GM19455 (cell line): ENCODE results near the gene STX18.
"Not testable (repeated sequence)": the region's sequence is repeated elsewhere in the genome, so short reads cannot be mapped to it uniquely, and the experiment has no call there.

Source experiments
- ATAC-seq: cut with Tn5 transposase; IDR thresholded peaks from one replicate; pipeline ENCODE4 v1.9.1; 2021; ENCODE audit not compliant: unreplicated experiment

The STX18 gene

DNA sequence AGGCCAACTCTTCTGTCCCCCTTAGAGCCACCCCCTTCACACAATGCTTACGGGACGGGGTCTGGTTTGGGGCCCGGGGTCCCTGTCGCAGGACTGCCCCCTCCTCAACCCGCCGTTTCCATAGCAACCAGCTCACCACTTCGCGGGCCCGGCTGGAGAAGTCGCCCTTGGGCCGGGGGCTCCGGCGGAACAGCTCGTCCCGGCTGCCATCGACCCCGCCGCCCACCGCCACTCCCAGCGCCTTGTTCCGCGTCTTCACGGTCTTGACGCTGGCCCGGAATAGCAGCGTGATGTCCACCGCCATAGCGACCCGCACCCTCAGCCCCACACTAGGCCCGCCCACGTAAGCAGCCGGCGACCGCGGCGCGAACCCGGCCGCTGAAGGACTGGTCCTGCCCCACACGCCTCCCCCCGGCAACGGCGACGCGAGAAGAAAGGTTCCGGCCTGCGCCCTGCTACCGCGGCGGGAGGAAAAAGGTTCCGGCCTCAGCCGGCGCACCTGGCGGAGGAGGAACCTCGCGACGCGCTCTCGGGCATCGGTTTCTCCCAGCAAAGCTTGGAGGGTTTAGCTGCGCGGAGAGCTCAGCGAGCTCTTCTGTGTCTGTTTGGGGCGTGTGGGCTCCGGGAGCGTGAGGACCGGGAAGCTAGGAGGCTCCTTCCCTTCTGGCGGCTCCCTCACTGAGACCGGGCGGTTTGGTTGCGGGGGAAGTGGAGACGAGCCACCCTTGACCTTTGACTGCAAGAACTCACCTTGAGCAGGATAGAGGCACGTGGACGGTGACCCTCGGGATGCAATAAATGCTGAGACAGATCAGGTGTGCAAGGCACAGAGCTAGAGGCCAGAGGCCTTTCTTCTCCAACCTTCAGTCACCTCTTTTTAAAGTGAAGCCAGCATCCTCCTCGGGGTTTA, at the start of gene STX18:
TSS of gene STX18 (minus strand) at position 388 of the 910 bp plus-strand sequence. CDS start at position 304, 84 bp downstream.
- ATAC-seq = peak; percentile 81

DNA sequence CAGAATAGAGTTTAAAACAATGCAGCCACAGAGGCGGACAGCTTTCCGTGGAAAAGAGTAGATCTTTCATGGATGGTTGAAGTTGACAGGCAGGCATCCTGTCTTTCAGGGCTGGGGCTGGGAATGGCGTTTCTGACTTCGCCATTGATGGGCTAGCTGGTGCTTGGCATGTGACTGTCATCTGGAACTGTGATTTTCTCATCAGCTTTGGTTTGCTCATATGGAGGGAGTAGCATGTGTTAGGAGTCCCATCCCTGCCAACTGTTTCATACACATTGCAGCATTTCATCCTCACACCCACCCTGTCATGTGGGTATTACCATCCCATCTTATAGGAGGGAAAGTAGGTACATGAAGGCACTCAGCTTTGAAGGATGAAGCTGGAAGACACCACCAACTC, 49.2 kb upstream of the STX18 start:
- no peak for ATAC-seq

DNA sequence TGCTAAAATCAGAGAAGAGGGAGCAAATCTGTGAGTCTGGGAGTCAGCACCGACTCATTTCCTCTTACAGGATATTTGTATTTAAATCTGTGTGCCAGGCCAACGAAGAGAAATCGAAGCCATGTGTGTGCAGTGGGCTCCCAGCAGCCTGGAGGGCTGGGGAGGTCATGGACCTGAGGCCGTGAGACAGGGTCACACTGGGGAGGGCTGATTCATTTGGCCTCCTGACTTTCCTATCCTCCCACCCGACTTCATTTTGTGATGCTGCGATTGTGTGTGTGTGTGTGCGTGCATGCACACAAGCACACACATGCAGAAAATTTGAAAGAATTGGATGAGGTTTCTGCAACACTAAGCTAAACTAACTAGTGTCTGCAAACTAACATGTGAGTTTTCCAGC, 48.7 kb upstream of the STX18 start:
- ATAC-seq = no peak

DNA sequence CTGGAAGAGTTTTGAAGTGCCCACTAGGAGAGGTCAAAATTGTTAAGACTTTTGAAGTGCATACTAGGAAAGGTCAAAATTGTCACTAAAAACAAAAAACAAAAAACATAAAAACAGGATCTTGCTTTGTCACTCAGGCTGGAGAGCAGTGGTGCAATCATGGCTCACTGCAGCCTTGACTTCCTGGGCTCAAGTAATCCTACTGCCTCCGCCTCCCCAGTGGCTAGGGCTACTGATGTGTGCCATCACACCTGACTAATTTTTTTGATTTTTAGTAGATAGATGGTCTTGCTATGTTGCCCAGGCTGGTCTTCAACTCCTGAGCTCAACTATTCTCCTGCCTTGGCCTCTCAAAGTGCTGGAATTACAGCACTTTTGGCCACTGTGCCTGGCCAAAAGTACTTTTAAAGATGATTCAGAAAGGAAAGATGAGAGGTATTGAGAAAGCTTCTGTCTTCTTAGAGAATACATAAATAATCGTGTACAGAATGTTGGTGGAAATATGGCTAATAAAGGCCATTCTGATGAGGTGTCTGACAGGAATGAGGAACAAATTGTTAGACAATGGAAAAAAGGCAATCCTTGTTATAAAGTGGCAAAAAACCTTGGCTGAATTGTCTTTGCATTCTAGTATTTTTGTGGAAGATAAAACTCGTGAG, 43.3 kb upstream of the STX18 start:
- no peak for ATAC-seq

DNA sequence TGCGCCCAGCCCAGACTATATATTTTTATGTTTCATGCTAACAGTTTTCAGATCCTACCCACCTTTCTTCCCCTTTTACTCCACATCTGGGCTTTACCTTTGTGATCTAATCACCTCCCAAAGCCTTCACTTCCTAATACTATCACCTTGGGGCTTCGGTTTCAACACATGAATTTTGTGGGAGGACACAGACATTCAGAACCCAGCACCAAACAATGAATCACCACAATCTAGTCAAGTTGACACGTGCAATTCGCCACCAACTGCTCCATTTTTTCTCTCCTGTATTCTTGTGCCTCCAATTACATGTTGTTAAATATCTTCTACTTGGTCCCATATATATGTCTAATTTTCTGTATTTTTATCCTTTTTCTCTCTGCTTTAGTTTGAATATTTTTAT, 41.8 kb upstream of the STX18 start:
- no peak for ATAC-seq

DNA sequence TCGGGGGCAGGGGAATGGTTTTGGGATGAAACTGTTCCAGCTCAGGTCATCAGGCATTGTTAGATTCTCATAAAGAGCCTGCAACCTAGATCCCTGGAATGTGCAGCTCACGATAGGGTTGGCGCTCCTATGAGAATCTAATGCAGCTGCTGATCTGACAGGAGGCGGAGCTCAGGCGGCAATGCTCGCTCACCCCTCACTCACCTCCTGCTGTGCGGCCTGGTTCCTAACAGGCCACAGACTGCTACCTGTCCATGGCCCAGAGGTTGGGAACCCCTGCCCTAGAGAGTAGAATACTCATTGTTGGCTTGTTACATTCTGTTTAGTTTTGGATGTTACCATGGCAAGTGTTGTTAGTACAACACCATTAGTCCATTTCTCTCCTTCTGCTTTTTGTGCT, 40.8 kb upstream of the STX18 start:
- ATAC-seq = no peak

DNA sequence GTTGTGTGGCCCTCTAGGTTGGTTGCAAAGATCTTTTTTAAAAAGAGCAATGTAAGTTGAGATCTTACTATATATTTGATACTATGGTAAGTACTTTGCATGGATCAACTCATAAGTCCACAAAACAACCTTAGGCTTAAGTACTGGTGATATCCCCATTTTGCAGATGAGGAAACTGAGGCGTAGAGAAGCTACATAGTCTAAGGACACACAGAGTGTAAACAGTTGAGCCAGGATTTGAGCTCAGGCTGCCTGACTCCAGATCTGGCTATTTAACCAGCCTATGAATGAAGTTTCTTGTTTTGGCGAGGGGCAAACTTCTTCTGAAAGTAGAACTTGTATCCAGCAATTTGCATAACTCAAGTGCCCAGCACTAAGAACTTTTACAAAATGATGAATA, 38.6 kb upstream of the STX18 start:
- ATAC-seq = no peak

DNA sequence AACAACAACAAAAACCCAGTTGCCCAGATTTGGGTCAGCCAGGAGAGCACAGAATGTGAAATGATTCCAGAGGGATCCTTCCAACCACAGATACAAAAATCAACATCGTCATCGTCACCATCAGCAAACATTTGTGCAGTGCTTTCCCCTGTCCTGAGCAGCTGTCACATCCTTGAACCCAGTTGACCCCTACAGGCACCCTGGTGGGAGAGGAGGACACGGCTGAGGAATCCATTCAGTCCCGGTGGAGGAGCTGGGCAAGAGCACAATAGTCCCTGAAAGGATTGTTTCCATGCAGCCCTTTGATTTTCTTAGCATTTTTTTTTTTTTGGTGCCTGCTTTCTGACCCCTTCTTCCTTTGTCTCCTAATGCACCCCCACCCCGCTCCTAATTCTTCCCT, 37.1 kb upstream of the STX18 start:
- no peak for ATAC-seq

DNA sequence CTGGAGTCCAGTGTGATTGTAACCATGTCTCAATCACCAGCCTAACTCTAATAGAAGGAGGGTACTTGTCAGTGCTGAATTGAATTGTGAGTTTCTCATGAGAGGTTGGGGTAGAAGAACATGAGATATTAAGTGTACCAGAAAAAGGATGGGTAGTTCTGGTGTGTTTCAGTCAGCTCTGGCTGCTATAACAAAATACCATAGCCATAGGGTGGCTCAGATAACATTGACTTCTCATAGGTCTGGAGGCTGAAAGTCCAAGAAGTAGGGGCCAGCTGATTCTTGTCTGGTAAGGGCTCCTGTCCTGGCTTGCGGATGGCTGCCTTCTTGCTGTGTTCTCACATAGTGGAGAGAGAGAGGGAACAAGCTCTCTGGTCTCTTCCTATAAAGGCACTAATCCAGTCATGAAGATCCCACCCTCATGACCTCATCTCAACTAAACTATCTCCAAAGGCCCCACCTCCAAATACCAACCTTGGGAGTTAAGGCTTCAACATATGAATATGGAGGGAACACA, 35.6 kb upstream of the STX18 start:
- no peak for ATAC-seq

DNA sequence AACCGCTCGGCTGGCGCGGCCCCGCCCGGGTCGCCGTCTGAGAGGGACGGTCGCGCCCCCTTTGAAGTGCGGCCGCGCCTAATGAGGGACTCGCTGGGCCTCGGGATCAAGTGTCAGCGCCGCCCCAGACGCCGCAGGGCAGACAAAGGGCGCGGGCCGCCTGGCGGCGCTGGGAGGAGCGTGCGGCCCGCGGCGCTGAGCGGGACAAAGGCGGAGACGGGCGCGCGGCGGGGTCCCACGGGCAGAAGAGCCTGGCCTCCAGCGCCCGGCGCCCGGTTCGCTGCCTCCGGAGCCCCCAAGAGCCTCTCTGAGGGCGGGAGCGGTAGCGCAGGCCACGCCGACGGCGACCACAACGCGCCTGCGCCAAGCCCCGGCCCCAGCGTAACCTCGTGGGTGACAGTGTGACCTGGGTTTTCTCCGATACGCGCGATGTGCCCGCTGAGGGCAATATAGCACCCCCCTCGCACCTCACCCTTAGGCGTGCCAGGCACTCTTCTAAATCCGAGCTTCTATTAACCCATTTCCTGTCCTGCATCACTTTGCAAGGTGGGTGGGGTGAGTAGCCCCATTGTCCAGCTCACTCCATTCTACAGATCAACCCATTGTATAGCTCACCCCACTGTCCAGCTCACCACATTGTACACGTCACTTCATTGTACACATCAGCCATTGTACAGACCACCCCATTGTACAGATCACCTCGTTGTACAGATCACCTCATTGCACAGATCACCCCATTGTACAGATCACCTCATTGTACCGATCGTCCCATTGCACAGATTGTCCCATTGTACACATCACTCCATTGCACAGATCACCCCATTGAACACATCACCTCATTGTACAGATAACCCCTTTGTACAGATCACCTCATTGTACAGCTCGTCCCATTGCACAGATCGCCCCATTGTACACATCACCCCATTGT, 33.7 kb upstream of the STX18 start:
- peak; percentile 84 for ATAC-seq

DNA sequence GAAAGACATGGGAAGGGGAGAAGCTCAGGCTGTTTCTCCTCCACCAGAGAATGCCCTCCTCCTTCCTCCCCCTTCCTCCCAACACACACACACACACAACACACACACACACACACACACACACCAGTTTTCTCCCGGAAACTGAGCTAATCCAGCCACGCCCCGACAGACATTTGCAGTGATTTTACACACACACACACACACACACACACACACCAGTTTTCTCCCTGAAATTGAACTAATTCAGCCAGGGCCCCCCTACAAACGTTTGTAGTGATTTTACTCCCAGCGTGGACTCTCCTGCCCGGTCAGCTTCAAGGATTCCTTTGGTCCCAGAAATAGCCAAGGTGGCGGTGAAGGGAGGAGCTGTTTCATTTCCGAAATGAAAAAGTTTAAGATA, 32.9 kb upstream of the STX18 start:
- ATAC-seq = no peak

DNA sequence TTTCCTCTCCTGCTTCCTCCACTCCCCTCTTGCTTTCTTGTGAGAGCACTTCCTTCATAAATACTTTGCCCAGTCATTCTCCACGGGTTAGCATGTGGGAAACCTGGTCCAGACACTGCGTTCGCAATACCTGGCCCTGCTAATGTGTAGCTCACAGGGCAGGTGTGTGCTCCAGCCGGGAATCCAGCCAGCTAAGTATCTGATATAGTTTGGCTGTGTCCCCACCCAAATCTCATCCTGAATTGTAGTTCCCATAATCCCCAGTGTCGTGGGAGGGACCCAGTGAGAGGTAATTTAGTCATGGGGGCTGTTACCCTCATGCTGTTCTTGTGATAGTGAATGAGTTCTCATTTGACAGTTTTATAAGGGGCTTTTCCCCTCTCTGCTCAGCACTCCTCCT, 32.2 kb upstream of the STX18 start:
- no peak for ATAC-seq

DNA sequence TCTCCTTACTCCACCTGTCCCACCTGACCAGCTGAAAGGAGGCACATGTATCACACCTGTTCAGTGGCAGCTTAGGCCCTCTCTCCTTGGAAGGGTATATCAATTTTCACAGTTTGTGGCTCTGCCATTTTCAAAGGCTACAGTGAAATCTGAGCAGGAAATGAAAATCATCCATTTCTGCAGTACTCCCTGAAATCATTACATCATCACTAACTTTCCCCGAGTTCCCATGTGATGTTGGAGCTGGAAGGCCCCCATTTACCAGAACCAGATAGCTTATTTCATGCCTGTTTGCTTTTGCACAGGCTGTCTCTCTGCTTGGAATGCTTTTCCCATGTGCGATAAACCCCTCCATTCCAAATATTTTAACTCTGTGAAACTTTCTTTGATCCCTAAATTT, 31.0 kb upstream of the STX18 start:
- ATAC-seq = no peak

DNA sequence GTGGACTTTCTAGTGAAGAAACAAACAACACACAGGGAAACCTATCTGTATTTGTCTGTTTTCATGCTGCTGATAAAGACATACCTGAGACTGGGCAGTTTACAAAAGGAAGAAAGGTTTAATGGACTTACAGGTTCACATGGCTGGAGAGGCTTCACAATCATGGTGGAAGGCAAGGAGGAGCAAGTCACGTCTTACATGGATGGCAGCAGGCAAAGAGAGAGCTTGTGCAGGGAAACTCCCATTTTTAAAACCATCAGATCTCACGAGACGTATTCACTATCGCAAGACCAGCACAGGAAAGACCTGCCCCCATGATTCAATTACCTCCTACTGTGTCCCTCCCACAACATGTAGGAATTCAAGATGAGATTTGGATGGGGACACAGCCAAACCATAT, 28.0 kb upstream of the STX18 start:
- not testable (repeated sequence) for ATAC-seq

DNA sequence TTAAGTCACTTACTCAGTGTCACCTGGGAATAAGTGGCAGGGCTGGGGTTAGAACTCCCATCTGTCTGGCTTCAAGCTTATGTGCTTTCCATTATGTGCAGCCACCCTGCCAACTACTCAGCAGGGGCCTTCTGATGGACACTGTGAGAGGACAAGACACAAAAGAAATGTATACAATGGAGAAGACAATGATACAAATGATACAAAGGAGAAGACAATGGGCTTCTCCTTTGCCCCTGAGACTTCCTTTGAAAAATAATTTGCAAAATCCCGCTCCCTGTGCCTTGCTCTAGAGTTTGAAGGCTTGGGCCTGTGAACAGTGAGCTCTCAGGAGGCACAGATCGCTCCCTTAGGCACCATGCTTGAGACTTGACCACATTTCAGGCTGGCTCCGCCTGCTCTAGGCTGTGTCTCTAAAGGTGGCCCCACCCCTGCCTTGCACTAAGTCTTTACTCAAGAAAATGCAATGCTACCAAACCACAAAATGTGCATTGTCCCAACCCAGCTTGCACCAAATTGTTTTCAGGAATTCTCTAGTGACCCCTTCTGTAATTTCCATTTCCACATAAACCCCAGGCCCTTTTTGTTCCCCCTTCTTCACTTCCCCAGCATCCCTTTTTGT, 27.1 kb upstream of the STX18 start:
- ATAC-seq = no peak

DNA sequence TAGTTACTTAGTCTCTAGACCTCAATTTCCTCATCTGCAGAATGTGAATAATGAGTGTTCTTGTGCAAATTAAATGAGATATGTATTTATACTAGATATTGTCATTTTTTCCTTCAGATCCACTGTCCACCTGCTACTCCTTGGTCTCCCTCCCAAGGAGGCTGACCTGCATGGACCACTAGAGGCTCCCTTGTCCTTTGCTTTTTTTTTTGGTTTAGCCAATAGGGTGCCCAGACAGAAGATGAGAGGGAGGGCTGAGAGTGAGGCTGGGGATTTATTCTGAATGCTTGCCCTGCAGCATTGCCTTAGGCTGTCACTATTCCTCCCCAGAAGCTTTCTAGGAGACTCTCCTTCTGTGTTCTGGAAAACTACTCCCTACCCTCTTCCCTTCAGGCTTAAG, 24.5 kb upstream of the STX18 start:
- not testable (repeated sequence) for ATAC-seq

DNA sequence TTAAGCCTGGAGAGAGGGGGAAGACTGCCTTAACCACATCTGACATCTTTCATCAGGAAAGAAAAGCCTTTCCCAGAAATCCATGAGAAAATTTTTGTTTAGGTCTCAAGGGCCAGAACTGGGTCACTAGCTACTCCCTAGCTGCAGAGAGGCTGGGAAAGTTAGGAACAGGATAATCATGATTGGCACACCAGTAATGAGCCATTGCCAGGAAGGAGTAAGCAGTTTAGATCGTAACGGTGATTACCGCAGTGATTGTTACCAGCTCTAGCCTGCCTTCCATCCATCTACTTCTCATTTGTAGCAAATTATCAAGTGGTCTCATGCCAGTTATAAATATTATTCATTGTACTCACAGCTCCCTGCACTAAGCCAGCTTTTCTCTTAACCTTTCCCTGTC, 22.7 kb upstream of the STX18 start:
- no peak for ATAC-seq

DNA sequence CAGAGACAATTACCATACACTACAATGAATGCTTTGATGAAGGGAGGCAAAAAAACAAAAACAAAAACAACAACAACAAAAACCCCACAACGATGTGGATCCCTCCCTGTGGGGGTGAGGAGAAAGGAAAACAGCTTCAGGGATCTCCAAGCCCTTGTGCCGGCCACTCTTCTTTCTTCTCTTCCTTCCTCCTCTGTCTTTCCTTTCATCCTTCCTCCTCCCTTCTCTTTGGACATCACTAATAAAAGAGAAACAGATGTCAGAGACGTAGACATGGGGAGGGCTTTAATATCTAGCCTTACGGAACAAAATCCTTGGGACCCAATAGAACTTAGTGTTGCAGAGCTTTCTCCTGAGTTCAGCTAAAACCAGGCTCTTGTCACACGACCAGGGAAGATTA, 18.8 kb upstream of the STX18 start:
- ATAC-seq = no peak

DNA sequence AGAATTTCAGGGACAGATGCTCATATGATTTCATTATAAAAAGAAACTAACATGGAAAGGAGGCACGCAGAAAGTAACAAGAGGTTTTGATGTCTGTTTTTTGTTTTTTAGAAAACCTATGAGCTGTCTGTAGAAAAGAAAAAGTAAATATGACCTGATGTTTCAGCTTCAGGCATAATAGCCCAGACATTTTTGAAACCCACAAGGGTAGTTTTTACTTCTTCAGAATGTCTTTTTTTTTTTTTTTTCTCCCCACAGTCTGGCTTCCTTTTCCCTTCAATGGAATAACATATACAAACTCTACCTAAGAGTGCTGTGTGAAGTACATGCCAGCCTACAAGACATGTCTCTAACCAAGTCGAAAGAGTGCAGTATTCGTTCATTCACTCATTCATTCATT, 18.3 kb upstream of the STX18 start:
- ATAC-seq = no peak

DNA sequence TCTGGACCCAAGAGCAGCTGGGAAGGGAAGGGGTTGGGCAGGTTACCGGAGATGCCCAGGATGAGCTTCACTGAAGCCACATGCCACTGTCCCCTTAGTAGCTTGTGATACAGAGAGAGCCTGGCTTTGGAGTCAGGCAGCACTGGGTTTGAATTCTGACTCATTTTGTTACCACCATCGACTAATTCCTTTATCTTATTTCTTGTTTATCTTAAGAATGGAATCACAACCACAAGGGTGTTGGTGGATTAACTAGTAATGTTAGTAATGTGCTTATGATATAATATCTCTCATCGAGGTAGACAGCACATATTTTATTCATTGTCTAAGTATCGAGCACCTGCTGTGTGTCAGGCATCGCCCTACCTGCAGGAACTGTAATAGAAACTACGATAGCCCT, 17.7 kb upstream of the STX18 start:
- ATAC-seq = no peak

DNA sequence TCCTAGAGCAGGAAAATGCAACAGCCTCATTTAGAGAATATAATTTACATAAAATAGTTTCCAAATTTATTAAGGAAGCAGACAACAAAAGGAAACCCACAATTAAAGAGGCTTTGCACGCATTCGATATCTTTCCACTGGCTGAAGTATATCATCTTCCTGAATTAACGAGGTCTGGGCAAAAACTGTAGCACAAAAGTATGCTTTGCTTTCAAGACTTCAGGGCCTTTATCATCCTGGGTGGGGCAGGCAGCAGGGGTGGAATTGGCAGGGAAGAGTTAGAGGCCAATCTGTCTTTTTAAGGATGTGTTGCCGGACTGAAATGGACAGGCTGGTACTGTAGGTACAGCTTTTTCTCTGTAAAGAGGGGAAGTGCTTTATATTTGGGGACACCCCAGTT, 17.0 kb upstream of the STX18 start:
- ATAC-seq = no peak
